ACC112 (cell line): ENCODE measurements around the gene BZW2.

Experiments used
- H2AFZ ChIP-seq: fragments of 200-600 bp; sonication (generic); one replicate; pipeline ENCODE4 v1.6.0; 2017; ENCODE audit warnings: antibody characterized with exemption, low read length; ENCODE audit not compliant: unreplicated experiment
- H3K27ac ChIP-seq: fragments of 200-600 bp; sonication (generic); 2 replicates; pipeline ENCODE4 v1.5.1; 2014; ENCODE audit warnings: low read depth, mild to moderate bottlenecking, antibody characterized with exemption, low read length, moderate library complexity
- H3K27me3 ChIP-seq: fragments of 200-600 bp; sonication (generic); 2 replicates; pipeline ENCODE4 v1.6.1; 2014; ENCODE audit warnings: mild to moderate bottlenecking, antibody characterized with exemption, low read length, moderate library complexity, mixed read lengths; ENCODE audit not compliant: insufficient read depth
- H3K36me3 ChIP-seq: fragments of 200-600 bp; sonication (generic); 2 replicates; pipeline ENCODE4 v1.6.1; 2016; ENCODE audit warnings: mild to moderate bottlenecking, antibody characterized with exemption, low read length, moderate library complexity, mixed read lengths; ENCODE audit not compliant: insufficient read depth
- H3K4me1 ChIP-seq: fragments of 200-600 bp; sonication (generic); one replicate; pipeline ENCODE4 v1.6.1; 2016; ENCODE audit warnings: low read length, mixed read lengths; ENCODE audit not compliant: insufficient read depth, unreplicated experiment, control insufficient read depth
- H3K4me3 ChIP-seq: fragments of 200-600 bp; sonication (generic); 2 replicates; pipeline ENCODE4 v1.5.1; 2014; ENCODE audit warnings: mild to moderate bottlenecking, low read depth, low read length
- H3K79me2 ChIP-seq: fragments of 200-600 bp; sonication (generic); one replicate; pipeline ENCODE4 v1.6.0; 2016; ENCODE audit warnings: low read length; ENCODE audit not compliant: control insufficient read depth, unreplicated experiment, insufficient read depth

BZW2 gene

DNA sequence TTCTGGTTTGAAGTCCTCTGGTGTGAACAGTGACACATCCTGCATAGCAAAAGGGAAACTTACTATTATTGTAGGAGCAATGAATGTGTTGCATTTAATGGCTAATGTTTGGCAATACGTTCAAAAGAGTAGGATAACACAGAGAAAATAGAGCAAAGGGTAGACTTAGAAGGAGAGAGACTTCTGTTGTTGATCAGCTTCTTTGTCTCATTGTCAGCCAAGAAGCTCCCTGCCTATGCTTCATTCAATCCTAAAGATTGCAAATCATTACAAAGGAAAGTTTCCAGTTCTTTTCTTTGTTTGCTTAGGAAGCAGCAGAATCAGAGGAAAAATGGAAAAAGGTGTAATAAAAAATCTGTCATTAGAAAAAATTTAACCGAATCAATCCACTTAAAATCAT lies 99.7 kb downstream of the BZW2 start:
- Histone ChIP-seq H3K36me3 (no peaks in the 10 kb centered on the region), H3K79me2 (no peaks in the 10 kb centered on the region), H2AFZ (no peak overlapping the region), H3K4me1 (peaks cover 23% of the 10 kb centered on the region), H3K27me3 (no peaks in the 10 kb centered on the region), H3K4me3 (no peak overlapping the region), H3K27ac (no peak overlapping the region)

DNA sequence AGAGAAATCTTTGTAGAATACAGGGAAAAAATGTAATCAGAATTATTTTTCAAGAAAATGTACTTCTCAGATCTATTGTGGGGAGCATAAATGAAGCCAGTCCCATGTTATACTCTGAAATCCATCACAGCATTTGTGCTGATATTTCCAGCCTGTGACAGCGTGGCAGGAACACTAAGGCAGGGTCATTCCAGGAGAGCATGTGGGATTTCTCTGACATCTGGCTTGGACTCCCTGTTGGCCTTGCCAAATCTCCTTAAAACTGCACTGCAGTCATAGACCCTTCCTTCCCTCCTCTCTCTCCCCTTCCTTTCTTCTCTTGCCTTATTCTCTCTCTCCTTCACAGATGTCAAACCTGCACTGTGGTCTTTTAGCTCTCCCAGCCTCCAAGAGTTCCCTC lies 101.1 kb downstream of the BZW2 start:
- H3K27ac ChIP-seq, result no peak overlapping the region
- peaks cover 18% of the 10 kb centered on the region for H3K4me1 ChIP-seq
- H3K79me2 ChIP-seq, result no peaks in the 10 kb centered on the region
- no peaks in the 10 kb centered on the region for H3K36me3 ChIP-seq
- no peaks in the 10 kb centered on the region for H3K27me3 ChIP-seq
- H3K4me3 ChIP-seq, result no peak overlapping the region
- H2AFZ ChIP-seq, result no peak overlapping the region

DNA sequence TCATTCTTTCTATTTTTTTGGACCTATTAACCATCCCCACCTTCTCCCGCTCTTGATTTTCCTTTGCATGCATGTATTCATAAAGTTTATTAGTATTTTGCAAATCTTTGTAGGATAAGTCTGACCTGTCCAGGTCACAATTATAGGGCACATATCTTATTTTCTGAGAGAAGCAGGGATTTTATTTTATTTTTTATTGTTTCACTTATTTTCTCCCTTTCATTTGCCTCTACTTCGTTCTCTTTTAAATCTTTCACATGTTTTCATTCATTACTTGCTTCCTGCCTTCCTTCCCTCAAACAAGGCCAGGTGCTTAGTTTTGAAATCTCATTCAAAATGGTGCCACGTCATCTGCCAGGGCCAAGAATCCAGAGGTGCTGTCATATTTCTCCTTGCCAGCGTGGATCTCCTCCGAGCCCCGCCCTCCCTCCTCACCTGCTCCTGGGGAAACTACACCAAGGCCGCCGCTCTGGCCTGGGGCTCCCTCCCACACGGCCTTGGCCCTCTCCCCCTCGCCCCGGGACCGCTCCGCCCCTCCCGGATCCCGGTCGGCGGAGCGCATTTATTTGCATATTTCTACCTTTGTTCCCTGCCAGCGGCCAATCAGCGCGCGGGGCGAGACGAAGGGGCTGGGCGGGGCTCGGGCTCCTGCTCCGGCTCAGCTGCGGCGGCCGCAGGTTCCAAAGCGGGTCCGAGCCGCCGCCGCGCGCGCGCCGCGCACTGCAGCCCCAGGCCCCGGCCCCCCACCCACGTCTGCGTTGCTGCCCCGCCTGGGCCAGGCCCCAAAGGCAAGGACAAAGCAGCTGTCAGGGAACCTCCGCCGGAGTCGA lies 107.3 kb downstream of the BZW2 start, which contains the start of gene TSPAN13:
TSPAN13 (plus strand) TSS at position 654 of the 830 bp plus-strand sequence. CDS start 213 bp downstream, outside the sequence.
- Histone ChIP-seq H3K36me3 (no peaks in the 10 kb centered on the region), H3K27ac (no peak within 1 kb of the TSS), H3K4me3 (peak within 1 kb of the TSS; percentile 88), H2AFZ (peak within 1 kb of the TSS; percentile 97), H3K27me3 (peaks cover 10% of the 10 kb centered on the region), H3K79me2 (no peaks in the 10 kb centered on the region), H3K4me1 (no peaks in the 10 kb centered on the region)

DNA sequence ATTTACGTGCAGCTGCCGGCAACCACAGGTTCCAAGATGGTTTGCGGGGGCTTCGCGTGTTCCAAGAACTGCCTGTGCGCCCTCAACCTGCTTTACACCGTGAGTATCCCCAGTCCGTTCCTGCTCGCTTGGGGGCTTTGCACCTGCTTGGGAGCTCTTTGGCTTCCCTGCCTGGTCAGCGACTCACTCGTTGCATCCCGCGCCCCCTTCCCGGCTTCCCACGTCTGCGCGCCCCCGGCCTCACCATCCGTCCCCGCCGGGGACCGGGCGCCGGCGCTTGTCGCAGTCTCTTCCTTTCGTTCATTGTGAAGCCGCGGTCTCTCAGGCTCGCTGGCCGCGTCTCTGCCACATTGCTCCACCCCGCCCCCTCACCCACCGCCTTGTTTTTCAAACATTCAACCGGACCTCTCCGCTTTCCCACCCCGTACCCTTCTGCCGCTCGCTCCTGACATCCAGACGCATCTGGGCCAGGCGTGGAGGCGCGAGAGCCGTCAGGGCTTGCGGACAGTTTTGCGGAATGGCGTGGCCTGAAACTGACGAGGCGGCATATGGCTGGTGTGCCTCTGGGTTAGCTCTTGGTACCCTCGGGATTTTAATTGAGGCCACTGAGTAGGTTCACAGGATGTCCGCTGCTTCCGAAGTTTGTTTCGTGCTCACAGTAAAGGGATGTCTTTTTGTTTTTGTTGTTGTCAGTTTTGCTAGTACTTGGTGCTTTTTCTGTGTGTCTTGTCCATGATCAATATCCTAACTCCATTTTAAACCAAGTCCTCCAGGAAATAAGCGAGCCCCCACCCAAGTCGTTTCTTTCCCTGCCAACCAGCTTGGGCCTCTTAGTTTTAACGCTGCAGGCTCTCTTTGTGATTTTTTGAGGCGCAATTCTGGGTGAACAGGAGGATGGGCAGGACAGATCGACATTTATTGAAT lies 108.2 kb downstream of the BZW2 start:
- no peak overlapping the region for H3K27ac ChIP-seq

DNA sequence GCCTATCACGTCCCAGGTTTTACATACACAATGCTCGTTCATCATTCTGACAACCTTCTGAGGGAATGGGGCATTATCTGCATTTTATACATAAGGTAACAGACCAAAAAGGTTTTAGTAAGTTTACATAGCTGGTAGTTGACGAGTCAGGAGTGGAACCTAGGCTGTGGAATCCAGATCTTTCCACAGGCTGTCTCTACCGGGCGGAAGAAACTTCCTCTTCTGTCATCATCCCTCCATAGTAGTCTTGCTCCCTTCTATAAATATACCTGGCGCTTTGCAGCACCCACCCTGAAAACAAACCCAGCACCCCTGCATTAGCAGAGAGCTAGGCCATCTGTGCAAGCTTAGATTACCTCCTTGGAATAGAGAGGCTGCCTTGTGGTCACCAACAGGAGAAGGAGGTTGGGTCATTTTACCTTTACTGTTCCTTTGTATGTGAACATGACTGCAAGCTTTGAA lies 108.9 kb downstream of the BZW2 start:
- H3K4me1 ChIP-seq, result no peaks in the 10 kb centered on the region
- no peak overlapping the region for H2AFZ ChIP-seq
- no peaks in the 10 kb centered on the region for H3K79me2 ChIP-seq
- H3K4me3 ChIP-seq, result no peak overlapping the region
- no peak overlapping the region for H3K27ac ChIP-seq
- H3K27me3 ChIP-seq, result peaks cover 10% of the 10 kb centered on the region
- H3K36me3 ChIP-seq, result no peaks in the 10 kb centered on the region

More for the DNA sequence above, 108.2 kb downstream of the BZW2 start:
- Histone ChIP-seq H3K79me2 (no peaks in the 10 kb centered on the region), H3K36me3 (no peaks in the 10 kb centered on the region), H3K4me3 (peak overlapping the region; percentile 88), H3K4me1 (no peaks in the 10 kb centered on the region), H3K27me3 (peaks cover 10% of the 10 kb centered on the region), H2AFZ (peak overlapping the region; percentile 97)

DNA sequence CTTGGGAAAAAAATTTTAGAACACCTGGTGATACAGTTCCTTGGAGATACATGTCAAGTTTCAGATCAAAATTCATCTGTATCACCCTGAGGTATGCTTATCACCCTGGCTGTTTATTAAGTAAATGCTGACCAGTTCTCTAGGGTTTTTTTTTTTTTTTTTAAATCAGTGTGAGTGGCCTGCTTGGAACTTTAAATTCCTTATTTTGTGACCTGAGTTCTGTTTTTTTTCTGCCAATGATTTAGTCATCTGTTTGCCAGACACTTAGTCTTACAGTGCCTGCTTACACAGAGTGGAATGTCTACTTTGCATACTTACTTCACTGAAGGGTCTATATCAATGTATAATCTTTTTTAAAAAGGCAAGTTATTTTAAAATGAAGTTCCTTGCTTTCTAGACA lies 109.4 kb downstream of the BZW2 start:
- Histone ChIP-seq H3K79me2 (no peaks in the 10 kb centered on the region), H2AFZ (no peak overlapping the region), H3K27me3 (peaks cover 10% of the 10 kb centered on the region), H3K4me1 (no peaks in the 10 kb centered on the region), H3K4me3 (no peak overlapping the region), H3K36me3 (no peaks in the 10 kb centered on the region), H3K27ac (no peak overlapping the region)
